HepG2 (cell line): ENCODE data around the gene L3MBTL4. TPM values are rescaled to one million over a fixed set of nuclear protein-coding genes. Genes with fewer than 3 reads are reported as not detected.

Experiments
- ARID2 ChIP-seq: sonication (generic); formaldehyde crosslinking; IDR thresholded peaks from 2 replicates; pipeline ENCODE4 v1.8.1; 2022; ENCODE audit warnings: mild to moderate bottlenecking, missing genetic modification reagents, borderline replicate concordance
- ATF7-NPFF ChIP-seq: sonication (generic); formaldehyde crosslinking; IDR thresholded peaks from 2 replicates; pipeline ENCODE4 v1.8.1; 2023; ENCODE audit warnings: mild to moderate bottlenecking, low read depth, missing genetic modification reagents, moderate library complexity
- IRF9 ChIP-seq: sonication (generic); formaldehyde crosslinking; IDR thresholded peaks from 2 replicates; pipeline ENCODE4 v1.8.0; 2022; ENCODE audit warnings: missing genetic modification reagents, mild to moderate bottlenecking, borderline replicate concordance
- KMT2A ChIP-seq: sonication (generic); formaldehyde crosslinking; IDR thresholded peaks from 2 replicates; pipeline ENCODE4 v1.4.0; 2020; ENCODE audit warnings: missing genetic modification reagents
- MAF1 ChIP-seq: sonication (generic); formaldehyde crosslinking; IDR thresholded peaks from 2 replicates; pipeline ENCODE4 v1.5.0; 2020; ENCODE audit warnings: missing genetic modification reagents, borderline replicate concordance
- MTF2 ChIP-seq: sonication (generic); formaldehyde crosslinking; IDR thresholded peaks from 2 replicates; pipeline ENCODE4 v1.5.0; 2020; ENCODE audit warnings: missing genetic modification reagents, borderline replicate concordance
- PTBP1 ChIP-seq: fragments of 200-400 bp; formaldehyde crosslinking; IDR thresholded peaks from 2 replicates; pipeline ENCODE4 v1.6.1; 2018; ENCODE audit warnings: low read length, low read depth; ENCODE audit not compliant: poor library complexity, severe bottlenecking
- RFXAP ChIP-seq: sonication (generic); formaldehyde crosslinking; IDR thresholded peaks from 2 replicates; pipeline ENCODE4 v1.4.0; 2020; ENCODE audit warnings: missing genetic modification reagents, borderline replicate concordance
- SOX6 ChIP-seq, 2 experiments: fragments of 450-650 bp in 1 of 2; sonication (generic) in 1 of 2; formaldehyde crosslinking in 1 of 2; IDR thresholded peaks; 2 replicates each; pipeline versions ENCODE4 v1.4.0 to v1.6.1; 2017 to 2020; ENCODE audit warnings: antibody characterized with exemption in 1 of 2, mild to moderate bottlenecking in 1 of 2, missing genetic modification reagents in 1 of 2
- ZNF768 ChIP-seq: sonication (generic); formaldehyde crosslinking; IDR thresholded peaks from 2 replicates; pipeline ENCODE4 v1.4.0; 2020; ENCODE audit warnings: missing genetic modification reagents
- polyA plus RNA-seq, 8 experiments: library from polyadenylated mRNA; depleted of rRNA in 3 of 8; stranded (reverse) in 7 of 8; unstranded in 1 of 8; fragments of >200 nt; fragmentation: Illumina TruSeq in 4 of 8; extraction: Trizol in 4 of 8; gene quantifications; 2 replicates each; pipeline versions ENCODE4 v1.2.1 to v1.2.3, GENCODE V29; 2011 to 2016; ENCODE audit warnings: low read depth in 4 of 8, missing spikeins in 1 of 8, mixed read lengths in 1 of 8; ENCODE audit not compliant: insufficient read depth in 1 of 8
- total RNA-seq, 5 experiments: library from RNA; depleted of rRNA; stranded (reverse); fragments of >200 nt; fragmentation: Illumina TruSeq; extraction: Trizol; gene quantifications; 2 replicates each; pipeline ENCODE4 v1.2.3, GENCODE V29; 2016; ENCODE audit warnings: low read depth in 1 of 5
- TF ChIP-seq, protein P1 (sequence below): sonication (generic); formaldehyde crosslinking; IDR thresholded peaks from 2 replicates; pipeline ENCODE4 v1.9.0; 2021; ENCODE audit warnings: missing genetic modification reagents, borderline replicate concordance
- TF ChIP-seq, protein P2 (sequence below): sonication (generic); formaldehyde crosslinking; IDR thresholded peaks from 2 replicates; pipeline ENCODE4 v1.4.0; 2020; ENCODE audit warnings: missing genetic modification reagents
- TF ChIP-seq, protein P3 (sequence below): sonication (generic); formaldehyde crosslinking; IDR thresholded peaks from 2 replicates; pipeline ENCODE4 v1.4.0; 2020; ENCODE audit warnings: missing genetic modification reagents
- TF ChIP-seq, protein P4 (sequence below), 2 experiments: sonication (generic) in 1 of 2; formaldehyde crosslinking in 1 of 2; IDR thresholded peaks; 2 replicates each; pipeline versions ENCODE4 v1.4.0 to v1.6.1; 2018 to 2020; ENCODE audit warnings: missing genetic modification reagents in 2 of 2, borderline replicate concordance in 1 of 2, low read depth in 1 of 2, mild to moderate bottlenecking in 1 of 2, missing biosample characterization in 1 of 2

Gene L3MBTL4
- total and polyA plus RNA-seq, 2 of the 13 experiments (the other 11 are each of a cell fraction or from before 2014, with no cell fraction given) = 10.8 to 13.3 TPM

DNA sequence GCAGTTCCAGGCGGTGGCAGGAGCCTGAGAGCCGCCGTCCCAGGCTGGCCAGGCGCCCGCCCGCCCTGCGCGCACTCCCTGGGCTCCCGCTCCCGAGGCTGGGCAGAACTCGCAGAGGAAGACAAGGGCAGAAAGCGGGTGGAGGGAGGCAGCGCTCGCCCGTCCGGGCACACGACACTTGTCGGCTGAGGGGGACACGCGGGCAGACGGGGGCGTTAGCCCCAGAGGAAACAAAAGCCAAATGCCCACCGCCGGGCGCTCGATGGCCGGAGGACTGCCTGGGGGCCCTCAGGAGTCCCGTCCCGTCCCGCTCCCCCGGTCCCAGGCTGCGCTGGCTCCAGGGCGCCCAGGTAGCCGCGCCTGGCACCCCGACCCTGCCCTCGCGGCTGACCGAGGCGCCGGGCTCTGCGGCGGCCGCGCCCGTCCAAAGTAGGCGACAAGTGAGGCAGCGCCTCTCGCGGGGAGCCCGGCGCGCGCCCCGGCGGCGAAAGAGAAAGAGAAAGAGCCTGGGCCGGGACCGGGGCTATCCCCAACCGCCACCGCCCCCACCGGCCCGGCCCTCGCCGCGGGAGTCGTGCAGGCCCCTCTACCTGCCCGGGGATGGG, 491 bp downstream of the L3MBTL4 start (continued):
- TF ChIP-seq IRF9 (CRISPR knock-in tag) (0 out of 2 replicates have a peak, but pooled peaks have one; percentile 25), ATF7-NPFF (CRISPR knock-in tag) (0 out of 2 replicates have a peak, but pooled peaks have one; percentile 4), ARID2 (CRISPR knock-in tag) (peak; percentile 50; the same call in 1 of the 2 replicates), PTBP1 (peak; percentile 16), KMT2A (CRISPR knock-in tag) (peak; percentile 81), SOX6 (IDR thresholded peaks at IDR 0.05) (no peak), SOX6 (CRISPR knock-in tag; IDR thresholded peaks at IDR 0.05) (no peak), MTF2 (CRISPR knock-in tag) (0 out of 2 replicates have a peak, but pooled peaks have one; percentile 52), RFXAP (CRISPR knock-in tag) (no peak), MAF1 (CRISPR knock-in tag) (no peak), ZNF768 (0 out of 2 replicates have a peak, but pooled peaks have one; percentile 26)
- TF ChIP-seq, protein P1, sequence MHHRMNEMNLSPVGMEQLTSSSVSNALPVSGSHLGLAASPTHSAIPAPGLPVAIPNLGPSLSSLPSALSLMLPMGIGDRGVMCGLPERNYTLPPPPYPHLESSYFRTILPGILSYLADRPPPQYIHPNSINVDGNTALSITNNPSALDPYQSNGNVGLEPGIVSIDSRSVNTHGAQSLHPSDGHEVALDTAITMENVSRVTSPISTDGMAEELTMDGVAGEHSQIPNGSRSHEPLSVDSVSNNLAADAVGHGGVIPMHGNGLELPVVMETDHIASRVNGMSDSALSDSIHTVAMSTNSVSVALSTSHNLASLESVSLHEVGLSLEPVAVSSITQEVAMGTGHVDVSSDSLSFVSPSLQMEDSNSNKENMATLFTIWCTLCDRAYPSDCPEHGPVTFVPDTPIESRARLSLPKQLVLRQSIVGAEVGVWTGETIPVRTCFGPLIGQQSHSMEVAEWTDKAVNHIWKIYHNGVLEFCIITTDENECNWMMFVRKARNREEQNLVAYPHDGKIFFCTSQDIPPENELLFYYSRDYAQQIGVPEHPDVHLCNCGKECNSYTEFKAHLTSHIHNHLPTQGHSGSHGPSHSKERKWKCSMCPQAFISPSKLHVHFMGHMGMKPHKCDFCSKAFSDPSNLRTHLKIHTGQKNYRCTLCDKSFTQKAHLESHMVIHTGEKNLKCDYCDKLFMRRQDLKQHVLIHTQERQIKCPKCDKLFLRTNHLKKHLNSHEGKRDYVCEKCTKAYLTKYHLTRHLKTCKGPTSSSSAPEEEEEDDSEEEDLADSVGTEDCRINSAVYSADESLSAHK (CRISPR knock-in tag) = no peak
- TF ChIP-seq, protein P2, sequence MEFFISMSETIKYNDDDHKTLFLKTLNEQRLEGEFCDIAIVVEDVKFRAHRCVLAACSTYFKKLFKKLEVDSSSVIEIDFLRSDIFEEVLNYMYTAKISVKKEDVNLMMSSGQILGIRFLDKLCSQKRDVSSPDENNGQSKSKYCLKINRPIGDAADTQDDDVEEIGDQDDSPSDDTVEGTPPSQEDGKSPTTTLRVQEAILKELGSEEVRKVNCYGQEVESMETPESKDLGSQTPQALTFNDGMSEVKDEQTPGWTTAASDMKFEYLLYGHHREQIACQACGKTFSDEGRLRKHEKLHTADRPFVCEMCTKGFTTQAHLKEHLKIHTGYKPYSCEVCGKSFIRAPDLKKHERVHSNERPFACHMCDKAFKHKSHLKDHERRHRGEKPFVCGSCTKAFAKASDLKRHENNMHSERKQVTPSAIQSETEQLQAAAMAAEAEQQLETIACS (CRISPR knock-in tag) = peak; percentile 51; the same call in 1 of the 2 replicates
- TF ChIP-seq, protein P3, sequence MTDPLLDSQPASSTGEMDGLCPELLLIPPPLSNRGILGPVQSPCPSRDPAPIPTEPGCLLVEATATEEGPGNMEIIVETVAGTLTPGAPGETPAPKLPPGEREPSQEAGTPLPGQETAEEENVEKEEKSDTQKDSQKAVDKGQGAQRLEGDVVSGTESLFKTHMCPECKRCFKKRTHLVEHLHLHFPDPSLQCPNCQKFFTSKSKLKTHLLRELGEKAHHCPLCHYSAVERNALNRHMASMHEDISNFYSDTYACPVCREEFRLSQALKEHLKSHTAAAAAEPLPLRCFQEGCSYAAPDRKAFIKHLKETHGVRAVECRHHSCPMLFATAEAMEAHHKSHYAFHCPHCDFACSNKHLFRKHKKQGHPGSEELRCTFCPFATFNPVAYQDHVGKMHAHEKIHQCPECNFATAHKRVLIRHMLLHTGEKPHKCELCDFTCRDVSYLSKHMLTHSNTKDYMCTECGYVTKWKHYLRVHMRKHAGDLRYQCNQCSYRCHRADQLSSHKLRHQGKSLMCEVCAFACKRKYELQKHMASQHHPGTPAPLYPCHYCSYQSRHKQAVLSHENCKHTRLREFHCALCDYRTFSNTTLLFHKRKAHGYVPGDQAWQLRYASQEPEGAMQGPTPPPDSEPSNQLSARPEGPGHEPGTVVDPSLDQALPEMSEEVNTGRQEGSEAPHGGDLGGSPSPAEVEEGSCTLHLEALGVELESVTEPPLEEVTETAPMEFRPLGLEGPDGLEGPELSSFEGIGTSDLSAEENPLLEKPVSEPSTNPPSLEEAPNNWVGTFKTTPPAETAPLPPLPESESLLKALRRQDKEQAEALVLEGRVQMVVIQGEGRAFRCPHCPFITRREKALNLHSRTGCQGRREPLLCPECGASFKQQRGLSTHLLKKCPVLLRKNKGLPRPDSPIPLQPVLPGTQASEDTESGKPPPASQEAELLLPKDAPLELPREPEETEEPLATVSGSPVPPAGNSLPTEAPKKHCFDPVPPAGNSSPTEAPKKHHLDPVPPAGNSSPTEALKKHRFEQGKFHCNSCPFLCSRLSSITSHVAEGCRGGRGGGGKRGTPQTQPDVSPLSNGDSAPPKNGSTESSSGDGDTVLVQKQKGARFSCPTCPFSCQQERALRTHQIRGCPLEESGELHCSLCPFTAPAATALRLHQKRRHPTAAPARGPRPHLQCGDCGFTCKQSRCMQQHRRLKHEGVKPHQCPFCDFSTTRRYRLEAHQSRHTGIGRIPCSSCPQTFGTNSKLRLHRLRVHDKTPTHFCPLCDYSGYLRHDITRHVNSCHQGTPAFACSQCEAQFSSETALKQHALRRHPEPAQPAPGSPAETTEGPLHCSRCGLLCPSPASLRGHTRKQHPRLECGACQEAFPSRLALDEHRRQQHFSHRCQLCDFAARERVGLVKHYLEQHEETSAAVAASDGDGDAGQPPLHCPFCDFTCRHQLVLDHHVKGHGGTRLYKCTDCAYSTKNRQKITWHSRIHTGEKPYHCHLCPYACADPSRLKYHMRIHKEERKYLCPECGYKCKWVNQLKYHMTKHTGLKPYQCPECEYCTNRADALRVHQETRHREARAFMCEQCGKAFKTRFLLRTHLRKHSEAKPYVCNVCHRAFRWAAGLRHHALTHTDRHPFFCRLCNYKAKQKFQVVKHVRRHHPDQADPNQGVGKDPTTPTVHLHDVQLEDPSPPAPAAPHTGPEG (CRISPR knock-in tag) = peak; percentile 60
- TF ChIP-seq, protein P4, sequence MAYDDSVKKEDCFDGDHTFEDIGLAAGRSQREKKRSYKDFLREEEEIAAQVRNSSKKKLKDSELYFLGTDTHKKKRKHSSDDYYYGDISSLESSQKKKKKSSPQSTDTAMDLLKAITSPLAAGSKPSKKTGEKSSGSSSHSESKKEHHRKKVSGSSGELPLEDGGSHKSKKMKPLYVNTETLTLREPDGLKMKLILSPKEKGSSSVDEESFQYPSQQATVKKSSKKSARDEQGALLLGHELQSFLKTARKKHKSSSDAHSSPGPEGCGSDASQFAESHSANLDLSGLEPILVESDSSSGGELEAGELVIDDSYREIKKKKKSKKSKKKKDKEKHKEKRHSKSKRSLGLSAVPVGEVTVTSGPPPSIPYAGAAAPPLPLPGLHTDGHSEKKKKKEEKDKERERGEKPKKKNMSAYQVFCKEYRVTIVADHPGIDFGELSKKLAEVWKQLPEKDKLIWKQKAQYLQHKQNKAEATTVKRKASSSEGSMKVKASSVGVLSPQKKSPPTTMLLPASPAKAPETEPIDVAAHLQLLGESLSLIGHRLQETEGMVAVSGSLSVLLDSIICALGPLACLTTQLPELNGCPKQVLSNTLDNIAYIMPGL (CRISPR knock-in tag; IDR thresholded peaks at IDR 0.05; ENCODE audit: borderline replicate concordance in 1 of 2, low read depth in 1 of 2) = peak in 1 of 2 experiments; percentile 85; a peak in 2 of 4 replicates
